ENCODE results near the gene MTFR1L. TPM values are rescaled to one million over a fixed set of nuclear protein-coding genes. Genes with fewer than 3 reads are reported as not detected.

Gene MTFR1L
- polyA plus RNA-seq, 1 of the 3 experiments (the other 2 are of a cell fraction) = 53.6 TPM

GRCh38 chr1:25770541-25771220 is 49.1 kb upstream of the MTFR1L start (continued):
- no peak for TF ChIP-seq FOXM1 (IDR thresholded peaks at IDR 0.05; ENCODE audit: low read depth)
- no peak for TF ChIP-seq EZH2phosphoT487 (IDR thresholded peaks at IDR 0.05; ENCODE audit: borderline replicate concordance, low read depth)

GRCh38 chr1:25771221-25772114 is 48.3 kb upstream of the MTFR1L start:
- H3K9ac ChIP-seq = no peak overlapping the region
- TF ChIP-seq MXI1 (IDR thresholded peaks at IDR 0.05; ENCODE audit: low read depth, low read length) = no peak
- TF ChIP-seq ZBTB33 (IDR thresholded peaks at IDR 0.05; ENCODE audit: borderline replicate concordance, low read depth) = no peak
- TF ChIP-seq GATA2 (CRISPR knock-in tag; IDR thresholded peaks at IDR 0.05) = peak; percentile 56
- TF ChIP-seq RCOR1 (IDR thresholded peaks at IDR 0.05; ENCODE audit: low read length) = peak; percentile 60
- peak in 1 of 2 experiments; percentile 60; a peak in 2 of 4 replicates for TF ChIP-seq EP300 (IDR thresholded peaks at IDR 0.05; ENCODE audit: borderline replicate concordance in 1 of 2, low read depth in 1 of 2, low read length in 1 of 2)
- no peak for TF ChIP-seq POLR2AphosphoS5 (IDR thresholded peaks at IDR 0.05; ENCODE audit: low read depth, low read length)
- TF ChIP-seq SIN3A (IDR thresholded peaks at IDR 0.05; ENCODE audit: borderline replicate concordance, low read depth, low read length) = no peak
- no peaks in the 10 kb centered on the region for H3F3A ChIP-seq (replicated peaks; ENCODE audit: insufficient read depth)
- no peak overlapping the region for H3K4me2 ChIP-seq
- no peaks in the 10 kb centered on the region for H3K79me2 ChIP-seq (ENCODE audit: insufficient read depth)
- peak; percentile 87 for DNase-seq
- ChIA-PET CTCF (interaction anchor here (0.7 to 2.1 kb wide), 7 partner anchors 12 to 199 kb away, joined by 3 to 6 read pairs (median 4); no protein-coding TSS in a partner anchor), POLR2A (no interaction called here)
- H3K4me3 ChIP-seq (ENCODE audit: low read depth in 2 of 2, low read length in 1 of 2) = no peak overlapping the region
- no peak overlapping the region for H2AFZ ChIP-seq (ENCODE audit: low read depth)
- no peaks in the 10 kb centered on the region for H3K27me3 ChIP-seq (ENCODE audit: insufficient read depth)
- no peaks in the 10 kb centered on the region for H4K20me1 ChIP-seq (ENCODE audit: insufficient read depth)
- no peaks in the 10 kb centered on the region for H3K36me3 ChIP-seq (replicated peaks in 1 of 2; ENCODE audit: control insufficient read depth in 1 of 2, insufficient read depth in 2 of 2, low read length in 1 of 2)
- no peaks in the 10 kb centered on the region for H3K9me3 ChIP-seq
- H3K4me1 ChIP-seq (ENCODE audit: control insufficient read depth in 1 of 2, insufficient read depth in 2 of 2, low read depth in 1 of 2, low read length in 1 of 2) = peaks cover 0 to 76% of the 10 kb centered on the region in 2 experiments; a peak in 1 of 4 replicates
- H3K27ac ChIP-seq (ENCODE audit: low read depth in 2 of 2, low read length in 1 of 2) = peak overlapping the region in 1 of 2 experiments; percentile 87; a peak in 2 of 4 replicates
- no peaks in the 10 kb centered on the region for H3K9me2 ChIP-seq
- WGBS (ENCODE audit: low lambda C conversion rate) = 64% methylated on average over 34 of the region's 34 CpGs

GRCh38 chr1:25772164-25772563 is 47.6 kb upstream of the MTFR1L start:
- no peak for DNase-seq
- Histone ChIP-seq H3K79me2 (ENCODE audit: insufficient read depth) (no peaks in the 10 kb centered on the region), H3K9me3 (no peaks in the 10 kb centered on the region), H2AFZ (ENCODE audit: low read depth) (no peak overlapping the region), H3K4me3 (ENCODE audit: low read depth in 2 of 2, low read length in 1 of 2) (no peak overlapping the region), H3F3A (replicated peaks; ENCODE audit: insufficient read depth) (no peaks in the 10 kb centered on the region), H3K9me2 (no peaks in the 10 kb centered on the region), H3K27ac (ENCODE audit: low read depth in 2 of 2, low read length in 1 of 2) (peak overlapping the region in 1 of 2 experiments; percentile 87; a peak in 2 of 4 replicates), H3K4me1 (ENCODE audit: control insufficient read depth in 1 of 2, insufficient read depth in 2 of 2, low read depth in 1 of 2, low read length in 1 of 2) (peaks cover 0 to 69% of the 10 kb centered on the region in 2 experiments; a peak in 1 of 4 replicates), H3K4me2 (no peak overlapping the region), H3K9ac (no peak overlapping the region), H3K27me3 (ENCODE audit: insufficient read depth) (no peaks in the 10 kb centered on the region), H3K36me3 (replicated peaks in 1 of 2; ENCODE audit: control insufficient read depth in 1 of 2, insufficient read depth in 2 of 2, low read length in 1 of 2) (no peaks in the 10 kb centered on the region), H4K20me1 (ENCODE audit: insufficient read depth) (no peaks in the 10 kb centered on the region)
- ChIA-PET POLR2A (no interaction called here), CTCF (interaction anchor here (0.6 to 2.1 kb wide), 7 partner anchors 13 to 199 kb away, joined by 3 to 5 read pairs (median 3); no protein-coding TSS in a partner anchor)
- 89% methylated on average over 3 of the region's 5 CpGs for WGBS (ENCODE audit: low lambda C conversion rate)
- TF ChIP-seq MAX (IDR thresholded peaks at IDR 0.05; ENCODE audit: low read depth) (no peak), CHD2 (IDR thresholded peaks at IDR 0.05; ENCODE audit: low read length, partially characterized antibody) (no peak), NFIC (IDR thresholded peaks at IDR 0.05; ENCODE audit: borderline replicate concordance) (no peak), MEF2A (IDR thresholded peaks at IDR 0.05; ENCODE audit: borderline replicate concordance, low read depth) (no peak)
